ENCODE measurements around the gene NELL2.
"Not testable (repeated sequence)": the region's sequence is repeated elsewhere in the genome, so short reads cannot be mapped to it uniquely, and the experiment has no call there.

Gene NELL2

GRCh38 chr12:44847403-44847802, 28.7 kb downstream of the NELL2 start:
- no peak for DNase-seq

- no peak for DNase-seq
These were observed 29.3 kb downstream of the NELL2 start for GRCh38 chr12:44846826-44847225.

- no peak for DNase-seq
These were observed 33.4 kb downstream of the NELL2 start for GRCh38 chr12:44842669-44843068.

GRCh38 chr12:44839785-44840184, 36.3 kb downstream of the NELL2 start:
- no peak for DNase-seq

GRCh38 chr12:44837114-44837755, 38.9 kb downstream of the NELL2 start:
- no peak for DNase-seq

GRCh38 chr12:44835641-44836379, 40.3 kb downstream of the NELL2 start:
- no peak for DNase-seq

- not testable (repeated sequence) for DNase-seq
These were observed 41.1 kb downstream of the NELL2 start for GRCh38 chr12:44834996-44835395.

GRCh38 chr12:44833561-44833960, 42.6 kb downstream of the NELL2 start:
- DNase-seq = no peak

GRCh38 chr12:44830566-44831055, 45.5 kb downstream of the NELL2 start:
- no peak for DNase-seq

- no peak for DNase-seq
These were observed 47.1 kb downstream of the NELL2 start for GRCh38 chr12:44829045-44829444.

GRCh38 chr12:44827832-44828438, 48.2 kb downstream of the NELL2 start:
- DNase-seq = no peak

GRCh38 chr12:44821702-44822101, 54.4 kb downstream of the NELL2 start:
- DNase-seq = not testable (repeated sequence)

- no peak for DNase-seq
These were observed 56.2 kb downstream of the NELL2 start for GRCh38 chr12:44819884-44820283.

GRCh38 chr12:44817687-44818086, 58.4 kb downstream of the NELL2 start:
- DNase-seq = no peak

- no peak for DNase-seq
These were observed 59.6 kb downstream of the NELL2 start for GRCh38 chr12:44816446-44817017.

- DNase-seq = no peak
These were observed 64.1 kb downstream of the NELL2 start for GRCh38 chr12:44812062-44812461.

- no peak for DNase-seq
These were observed 72.0 kb downstream of the NELL2 start for GRCh38 chr12:44804068-44804467.

- DNase-seq = no peak
These were observed 80.1 kb downstream of the NELL2 start for GRCh38 chr12:44795970-44796369.

GRCh38 chr12:44788731-44789130, 87.4 kb downstream of the NELL2 start:
- no peak for DNase-seq

- DNase-seq = no peak
These were observed 95.8 kb downstream of the NELL2 start for GRCh38 chr12:44780221-44780790.

GRCh38 chr12:44779766-44780165, 96.3 kb downstream of the NELL2 start:
- DNase-seq = no peak

- no peak for DNase-seq
These were observed 97.3 kb downstream of the NELL2 start for GRCh38 chr12:44778863-44779262.

GRCh38 chr12:44777044-44777443, 99.1 kb downstream of the NELL2 start:
- DNase-seq = no peak

Data from fibroblast of skin of right biceps (primary cell).